HepG2 (cell line): ENCODE results near the gene CFAP99. TPM values are rescaled to one million over a fixed set of nuclear protein-coding genes. Genes with fewer than 3 reads are reported as not detected.

Experiments used
- CENPBD1 ChIP-seq: sonication (generic); formaldehyde crosslinking; IDR thresholded peaks from 2 replicates; pipeline ENCODE4 v1.8.0; 2022; ENCODE audit warnings: missing genetic modification reagents, low read depth, mild to moderate bottlenecking, borderline replicate concordance
- HIC2 ChIP-seq: sonication (generic); formaldehyde crosslinking; IDR thresholded peaks from 2 replicates; pipeline ENCODE4 v1.9.0; 2022; ENCODE audit warnings: low read depth, missing genetic modification reagents
- KLF15 ChIP-seq: sonication (generic); formaldehyde crosslinking; IDR thresholded peaks from 2 replicates; pipeline ENCODE4 v1.8.1; 2023; ENCODE audit warnings: borderline replicate concordance, mild to moderate bottlenecking, inconsistent platforms, missing genetic modification reagents, mixed read lengths
- POLR2AphosphoS5 ChIP-seq: IDR thresholded peaks from 2 replicates; pipeline ENCODE4 v1.6.1; 2012; ENCODE audit warnings: low read depth, low read length
- RELA ChIP-seq: sonication (generic); formaldehyde crosslinking; IDR thresholded peaks from 2 replicates; pipeline ENCODE4 v1.4.0; 2020; ENCODE audit warnings: missing genetic modification reagents
- RORA ChIP-seq: sonication (generic); formaldehyde crosslinking; IDR thresholded peaks from 2 replicates; pipeline ENCODE4 v1.5.0; 2020; ENCODE audit warnings: mild to moderate bottlenecking, missing genetic modification reagents, moderate library complexity
- TIGD3 ChIP-seq: sonication (generic); formaldehyde crosslinking; IDR thresholded peaks from 2 replicates; pipeline ENCODE4 v1.5.1; 2020; ENCODE audit warnings: mild to moderate bottlenecking, missing genetic modification reagents, borderline replicate concordance
- ZBTB4 ChIP-seq: sonication (generic); formaldehyde crosslinking; IDR thresholded peaks from 2 replicates; pipeline ENCODE4 v1.4.0; 2020; ENCODE audit warnings: missing genetic modification reagents, mild to moderate bottlenecking, borderline replicate concordance
- ZBTB43 ChIP-seq: sonication (generic); formaldehyde crosslinking; conservative IDR thresholded peaks from 2 replicates; pipeline ENCODE4 v1.4.0; 2020; ENCODE audit warnings: missing genetic modification reagents
- ZFP82 ChIP-seq: sonication (generic); formaldehyde crosslinking; IDR thresholded peaks from 2 replicates; pipeline ENCODE4 v1.5.1; 2020; ENCODE audit warnings: mild to moderate bottlenecking, missing genetic modification reagents, borderline replicate concordance
- ZNF20 ChIP-seq: sonication (generic); formaldehyde crosslinking; IDR thresholded peaks from 2 replicates; pipeline ENCODE4 v1.4.0; 2020; ENCODE audit warnings: mild to moderate bottlenecking, moderate library complexity, missing genetic modification reagents
- ZNF496 ChIP-seq: sonication (generic); formaldehyde crosslinking; IDR thresholded peaks from 2 replicates; pipeline ENCODE4 v1.8.1; 2023; ENCODE audit warnings: mild to moderate bottlenecking, moderate library complexity, missing genetic modification reagents; ENCODE audit not compliant: insufficient replicate concordance
- ZNF503 ChIP-seq: sonication (generic); formaldehyde crosslinking; IDR thresholded peaks from 2 replicates; pipeline ENCODE4 v1.4.0; 2020; ENCODE audit warnings: missing genetic modification reagents
- ZNF615 ChIP-seq: sonication (generic); formaldehyde crosslinking; IDR thresholded peaks from 2 replicates; pipeline ENCODE4 v1.5.0; 2020; ENCODE audit warnings: mild to moderate bottlenecking, missing genetic modification reagents, borderline replicate concordance
- ZNF670 ChIP-seq: sonication (generic); formaldehyde crosslinking; IDR thresholded peaks from 2 replicates; pipeline ENCODE4 v1.8.0; 2022; ENCODE audit warnings: mild to moderate bottlenecking, missing genetic modification reagents, borderline replicate concordance
- ZNF784 ChIP-seq: sonication (generic); formaldehyde crosslinking; IDR thresholded peaks from 2 replicates; pipeline ENCODE4 v1.5.1; 2020; ENCODE audit warnings: missing genetic modification reagents, mild to moderate bottlenecking, borderline replicate concordance
- polyA plus RNA-seq, 8 experiments: library from polyadenylated mRNA; depleted of rRNA in 3 of 8; stranded (reverse) in 7 of 8; unstranded in 1 of 8; fragments of >200 nt; fragmentation: Illumina TruSeq in 4 of 8; extraction: Trizol in 4 of 8; gene quantifications; 2 replicates each; pipeline versions ENCODE4 v1.2.1 to v1.2.3, GENCODE V29; 2011 to 2016; ENCODE audit warnings: low read depth in 4 of 8, missing spikeins in 1 of 8, mixed read lengths in 1 of 8; ENCODE audit not compliant: insufficient read depth in 1 of 8
- total RNA-seq, 5 experiments: library from RNA; depleted of rRNA; stranded (reverse); fragments of >200 nt; fragmentation: Illumina TruSeq; extraction: Trizol; gene quantifications; 2 replicates each; pipeline ENCODE4 v1.2.3, GENCODE V29; 2016; ENCODE audit warnings: low read depth in 1 of 5

The CFAP99 gene
- total and polyA plus RNA-seq, 2 of the 13 experiments (the other 11 are each of a cell fraction or from before 2014, with no cell fraction given) = not detected

- TF ChIP-seq ZNF496 (CRISPR knock-in tag) (no peak), CENPBD1 (CRISPR knock-in tag) (no peak), ZNF503 (CRISPR knock-in tag) (no peak), ZBTB4 (CRISPR knock-in tag) (no peak), ZFP82 (no peak), RELA (CRISPR knock-in tag) (no peak), ZNF670 (CRISPR knock-in tag) (no peak), TIGD3 (no peak), ZNF784 (CRISPR knock-in tag) (no peak), POLR2AphosphoS5 (no peak), ZNF20 (CRISPR knock-in tag) (no peak), KLF15 (CRISPR knock-in tag) (no peak), ZBTB43 (CRISPR knock-in tag) (no peak), RORA (CRISPR knock-in tag) (no peak), HIC2 (CRISPR knock-in tag) (no peak), ZNF615 (CRISPR knock-in tag) (no peak)
Measured at GRCh38 chr4:2418650-2419571, at the start of gene CFAP99 (continued).
